NCI-H774 (cell line): ENCODE measurements around the gene ZNF652.

Experiments used
- DNase-seq: peaks from one replicate; lab custom pipeline; 2025; lab: John Stamatoyannopoulos, UW

ZNF652 gene

DNA sequence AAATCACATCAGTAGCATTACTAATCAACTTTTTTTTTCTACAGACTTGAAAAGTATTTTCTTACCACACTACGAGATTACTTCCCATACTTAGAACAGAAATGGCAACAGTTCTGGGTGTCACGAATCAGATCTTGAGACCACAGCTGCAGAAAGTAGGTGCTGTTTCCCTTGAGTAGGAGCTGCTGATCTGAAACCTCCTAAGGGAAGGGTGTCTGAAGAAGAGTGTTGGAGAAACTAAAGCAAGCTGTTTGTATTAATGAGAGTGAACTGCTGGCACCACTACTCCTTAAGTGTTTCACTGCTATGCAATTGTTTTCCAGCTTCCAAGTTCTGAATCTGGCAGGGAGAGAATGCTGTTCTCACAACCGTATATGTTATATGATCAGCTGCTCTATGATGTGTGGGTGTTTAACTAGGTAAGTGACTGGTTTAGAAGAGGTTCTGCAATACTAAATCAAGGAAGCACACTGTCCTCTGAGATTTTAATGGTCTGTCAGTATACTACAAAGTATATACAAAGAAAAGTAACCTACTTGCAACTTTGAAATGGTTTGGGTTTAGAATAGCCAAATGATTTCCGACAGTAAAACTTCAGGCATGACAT, 3.3 kb downstream of the ZNF652 start:
- DNase-seq: no peak

GRCh38 chr17:49357516-49357915, 4.5 kb downstream of the ZNF652 start:
- no peak for DNase-seq

DNA sequence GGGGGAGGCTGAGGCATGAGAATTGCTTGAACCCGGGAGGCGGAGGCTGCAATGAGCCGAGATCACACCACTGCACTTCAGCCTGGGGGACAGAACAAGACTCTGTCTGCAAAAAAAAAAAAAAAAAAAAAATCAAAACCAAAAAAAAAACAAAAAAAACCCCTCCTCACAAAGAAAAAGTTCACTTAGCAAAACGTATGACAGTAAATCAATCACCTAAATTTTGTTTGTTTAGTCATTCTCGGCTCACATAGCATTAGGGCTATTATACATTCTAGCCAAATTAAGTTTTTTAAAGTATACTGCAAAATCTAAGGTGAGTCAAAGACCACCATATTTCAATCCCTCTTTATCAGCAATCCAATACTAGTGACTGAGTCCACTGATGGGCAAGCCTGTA, 5.7 kb downstream of the ZNF652 start:
- no peak for DNase-seq

DNA sequence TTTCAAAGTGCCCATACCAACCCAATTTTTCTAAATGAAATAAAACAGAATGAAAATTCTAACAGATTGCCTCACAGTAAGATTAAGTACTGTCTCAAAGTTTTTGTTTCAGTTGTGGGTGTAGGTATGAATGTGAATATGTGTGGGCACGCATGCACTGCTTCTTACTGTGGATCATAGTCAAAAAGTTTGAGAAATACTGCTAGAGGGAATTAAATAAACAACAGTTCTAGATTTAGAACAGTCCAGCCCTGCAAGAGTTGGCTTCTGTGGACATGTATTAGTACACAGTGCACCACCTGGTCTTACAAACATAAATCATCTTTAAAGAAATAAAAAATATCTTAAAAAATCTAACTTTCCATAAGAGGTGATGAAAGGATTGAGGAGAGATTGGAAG, 8.4 kb downstream of the ZNF652 start:
- DNase-seq: no peak

DNA sequence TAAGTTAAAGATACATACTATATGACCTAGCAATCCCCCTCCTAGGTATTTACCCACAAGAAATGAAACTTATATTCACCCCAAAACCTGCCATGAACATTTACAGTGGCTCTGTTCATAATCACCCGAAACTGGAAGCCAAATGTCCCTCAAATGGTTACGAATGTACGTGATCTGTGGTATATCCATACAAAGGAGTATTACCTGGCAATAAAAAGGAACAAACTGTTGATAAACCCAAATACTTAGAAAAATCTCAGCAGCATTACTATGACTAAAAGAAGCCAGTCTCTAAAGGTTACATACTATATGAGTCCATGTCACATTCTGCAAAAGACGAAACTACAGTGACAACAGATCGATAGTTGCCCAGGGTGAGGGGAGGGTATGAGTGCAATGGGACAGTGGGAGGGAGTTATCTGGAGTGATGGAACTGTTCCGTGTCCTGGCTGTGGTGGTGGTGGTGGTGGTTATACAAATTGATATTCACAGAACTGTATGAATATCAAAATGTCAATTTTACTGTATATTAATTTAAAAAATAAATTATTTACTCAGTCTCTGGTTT, 9.4 kb downstream of the ZNF652 start:
- no peak for DNase-seq

- DNase-seq: no peak
These were observed 10.4 kb downstream of the ZNF652 start for GRCh38 chr17:49351572-49352140.

DNA sequence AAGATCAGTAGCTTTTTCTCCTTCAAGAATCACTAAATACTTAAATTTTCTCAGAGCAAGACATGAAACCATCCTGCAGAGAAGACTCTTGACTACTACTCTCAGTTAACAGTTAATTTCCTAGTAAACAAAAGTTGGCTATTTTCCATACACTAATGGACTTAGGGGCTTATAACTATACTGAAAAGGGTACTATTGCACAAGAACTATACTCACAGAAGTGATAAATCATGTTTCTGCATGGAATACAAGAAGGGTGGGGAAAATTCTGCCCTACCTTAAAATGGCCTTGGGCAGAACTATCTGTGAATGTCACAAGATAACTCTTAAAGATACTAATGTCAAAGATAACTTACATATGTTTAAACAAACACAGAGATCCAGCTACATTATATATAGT, 12.5 kb downstream of the ZNF652 start:
- no peak for DNase-seq

DNA sequence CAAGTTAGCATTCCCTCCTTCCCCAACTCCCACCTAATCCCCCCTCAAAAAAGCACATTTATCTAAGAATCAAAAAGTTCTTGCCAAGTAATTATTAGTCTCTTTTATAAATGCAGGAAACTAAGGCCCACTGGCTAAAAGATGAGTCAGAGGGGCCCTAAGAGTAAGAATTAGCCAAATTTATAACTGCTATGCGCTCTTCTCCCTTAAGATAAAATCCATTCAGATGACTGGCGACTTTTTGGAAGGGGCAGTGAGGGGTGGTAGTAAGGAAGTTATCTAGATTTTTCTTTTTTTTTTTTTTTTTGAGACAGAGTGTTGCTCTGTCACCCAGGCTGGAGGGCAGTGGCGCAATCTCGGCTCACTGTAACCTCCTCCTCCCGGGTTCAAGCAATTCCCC, 17.1 kb downstream of the ZNF652 start:
- DNase-seq: no peak

DNA sequence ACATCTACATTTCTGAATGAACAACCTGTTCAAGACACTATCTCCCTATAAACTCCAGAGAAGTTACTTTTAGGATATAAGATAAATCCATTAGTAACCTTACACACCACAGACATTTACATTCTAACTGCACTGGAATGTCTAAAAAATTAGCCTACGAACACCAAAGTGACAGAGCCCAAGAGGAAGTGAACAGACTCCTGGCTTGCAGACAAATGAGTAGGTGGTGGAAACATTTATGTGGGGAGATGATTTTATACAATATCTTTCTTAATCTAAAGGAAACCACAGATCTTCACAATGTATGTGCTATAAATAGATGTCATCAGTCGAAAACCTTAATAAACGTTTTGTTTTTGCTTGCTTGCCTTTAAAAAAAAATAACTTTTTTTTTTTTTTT, 18.8 kb downstream of the ZNF652 start:
- DNase-seq: no peak

DNA sequence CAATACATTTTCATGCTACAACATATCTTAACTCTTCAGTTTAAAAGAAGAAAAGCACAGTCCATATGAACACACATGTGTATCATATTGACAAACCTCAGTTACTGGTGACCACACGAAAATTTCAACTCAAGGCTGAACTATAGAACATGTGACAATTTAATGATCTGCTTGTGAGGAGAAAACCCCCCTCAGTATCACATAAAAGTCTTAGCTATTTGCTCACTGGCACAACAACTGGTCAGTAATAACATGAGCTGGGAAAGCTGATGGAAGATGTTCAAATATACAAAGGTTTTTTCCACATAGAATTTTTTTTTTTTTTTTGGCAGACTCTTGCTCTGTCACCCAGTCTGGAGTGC, 19.5 kb downstream of the ZNF652 start:
- DNase-seq: no peak

DNA sequence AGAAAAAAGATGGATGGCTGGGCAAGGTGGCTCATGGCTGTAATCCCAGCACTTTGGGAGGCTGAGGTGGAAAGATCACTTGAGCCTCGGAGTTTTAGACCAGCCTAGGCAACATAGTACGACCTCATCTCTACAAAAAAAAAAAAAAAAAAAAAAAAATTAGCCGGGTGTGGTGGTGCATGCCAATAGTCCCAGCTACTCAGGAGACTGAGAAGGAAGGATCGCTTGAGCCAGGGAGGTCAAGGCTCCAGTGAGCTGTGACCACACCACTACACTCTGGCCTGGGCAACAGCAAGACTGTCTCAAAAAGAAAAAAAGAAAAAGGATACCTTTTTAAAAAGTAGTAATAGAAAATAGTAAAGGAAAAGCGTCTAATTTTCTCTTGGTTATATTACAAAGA, 20.7 kb downstream of the ZNF652 start:
- no peak for DNase-seq

DNA sequence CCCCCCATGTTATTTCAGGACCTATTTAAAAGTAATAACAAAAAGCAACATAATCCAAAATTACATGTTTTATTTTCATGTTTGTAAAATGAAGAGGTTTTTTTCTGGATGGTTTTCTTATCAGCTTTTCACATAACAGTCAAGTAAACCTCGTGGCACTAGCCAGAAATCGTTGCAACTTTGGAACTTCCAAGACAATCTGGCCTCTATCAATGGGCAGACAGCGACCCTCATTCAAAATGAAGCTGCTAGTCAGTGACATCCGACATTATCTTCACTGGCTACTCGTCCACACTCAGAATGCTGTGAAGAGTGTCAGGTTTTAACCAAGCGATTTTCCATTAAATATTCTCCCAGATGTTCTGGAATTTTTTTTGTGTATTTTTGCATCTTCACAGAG, 22.7 kb downstream of the ZNF652 start:
- DNase-seq: no peak

DNA sequence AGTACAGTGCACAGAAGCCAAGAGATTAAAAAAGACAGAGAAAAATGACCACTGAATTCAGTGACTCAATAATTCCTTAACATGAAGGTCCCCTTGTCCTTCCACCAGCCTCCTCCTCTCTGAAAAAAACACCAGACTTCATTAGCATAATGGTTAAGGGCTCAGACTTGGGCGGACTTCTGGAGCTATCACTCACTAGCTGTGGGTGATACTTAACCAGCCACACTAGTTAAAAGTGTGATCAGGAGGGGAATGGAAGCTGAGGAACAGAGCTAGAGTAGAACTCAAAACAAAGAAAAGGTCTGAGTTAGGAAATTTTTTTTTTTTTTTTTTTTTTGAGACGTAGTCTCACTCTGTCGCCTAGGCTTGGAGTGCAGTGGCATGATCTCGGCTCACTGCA, 23.2 kb downstream of the ZNF652 start:
- no peak for DNase-seq

DNA sequence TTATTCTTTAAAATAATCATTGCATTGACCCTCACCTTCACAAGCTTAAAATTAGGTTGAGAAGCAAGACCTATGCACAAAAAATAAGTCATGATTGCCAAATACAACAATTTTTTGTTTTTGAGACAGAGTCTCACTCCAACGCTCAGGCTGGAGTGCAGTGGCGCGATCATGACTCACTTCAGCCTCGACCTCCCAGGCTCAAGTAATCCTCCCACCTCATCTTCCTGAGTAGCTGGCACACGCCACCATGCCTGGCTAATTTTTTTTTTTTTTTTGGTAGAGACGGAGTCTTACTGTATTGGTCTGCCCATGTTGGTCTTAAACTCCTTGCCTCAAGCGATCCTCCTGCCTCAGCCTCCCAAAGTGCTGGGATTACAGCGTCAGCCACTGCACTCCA, 24.2 kb downstream of the ZNF652 start:
- DNase-seq: no peak

DNA sequence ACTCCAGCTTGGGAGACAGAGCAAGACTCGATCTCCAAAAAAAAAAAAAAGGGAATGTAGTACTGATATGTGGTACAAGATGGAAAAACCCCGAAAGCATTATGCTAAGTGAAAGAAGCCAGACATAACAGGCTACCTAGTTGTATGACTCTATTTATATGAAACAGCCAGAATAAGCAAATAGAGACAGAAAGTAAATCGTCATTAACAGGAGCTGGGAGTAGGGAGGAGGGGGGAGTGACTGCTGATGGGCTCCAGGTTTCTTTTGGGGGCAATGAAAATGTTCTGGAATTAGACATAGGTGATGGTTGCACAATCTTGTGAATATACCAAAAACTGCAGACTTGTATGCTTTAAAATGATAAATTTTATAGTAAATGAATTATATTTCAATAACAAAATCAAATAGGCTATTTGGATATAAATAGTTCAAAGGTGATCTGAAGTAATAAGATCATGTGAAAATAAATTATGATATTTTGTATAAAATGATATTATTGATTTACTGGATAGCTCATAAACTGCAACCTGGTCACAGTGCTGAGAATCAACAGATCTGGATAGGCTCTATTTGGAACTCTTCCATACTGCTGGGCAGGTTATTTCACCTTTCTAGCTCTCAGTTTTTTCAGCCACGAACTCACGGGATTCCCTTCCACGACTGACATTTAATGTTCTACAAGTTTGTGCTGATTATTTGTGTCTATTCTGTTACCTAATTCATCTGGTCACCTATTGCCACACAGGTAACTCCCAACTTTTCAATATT, 27.1 kb downstream of the ZNF652 start:
- DNase-seq: no peak

DNA sequence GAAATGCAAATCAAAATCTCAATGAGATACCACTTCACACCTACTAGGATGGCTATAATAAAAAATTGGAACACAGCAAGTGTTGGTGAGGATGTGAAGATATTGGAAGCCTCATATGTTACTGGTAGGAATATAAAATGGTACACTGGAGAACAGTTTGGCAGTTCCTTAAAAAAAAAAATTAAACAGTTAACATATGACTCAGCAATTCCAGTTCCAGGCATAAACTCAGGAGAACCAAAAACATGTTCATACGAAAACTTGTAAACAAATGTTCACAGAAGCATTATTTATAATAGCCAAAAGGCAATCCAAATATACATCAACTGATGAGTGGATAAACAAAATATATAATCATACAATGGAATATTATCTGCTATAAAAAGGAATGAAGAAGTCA, 28.2 kb downstream of the ZNF652 start:
- no peak for DNase-seq

- DNase-seq: no peak
These were observed 33.9 kb downstream of the ZNF652 start for GRCh38 chr17:49327835-49328784.

GRCh38 chr17:49325980-49326379, 36.1 kb downstream of the ZNF652 start:
- no peak for DNase-seq

- no peak for DNase-seq
These were observed 43.5 kb downstream of the ZNF652 start for GRCh38 chr17:49318435-49318965.

- no peak for DNase-seq
These were observed 45.0 kb downstream of the ZNF652 start for GRCh38 chr17:49316889-49317675.

- DNase-seq: no peak
These were observed 45.8 kb downstream of the ZNF652 start for GRCh38 chr17:49316258-49316570.
